Parathyroid adenoma (tissue), 2 donors: ENCODE measurements around the gene PRPF19.

Source experiments
- H2AFZ ChIP-seq: fragments of 300-600 bp; sonication (generic); one replicate; pipeline ENCODE4 v1.7.0; 2017; ENCODE audit warnings: antibody characterized with exemption, mild to moderate bottlenecking
- H3K27ac ChIP-seq: fragments of 300-600 bp; sonication (generic); one replicate; pipeline ENCODE4 v1.7.0; 2017
- H3K27me3 ChIP-seq: fragments of 300-600 bp; sonication (generic); one replicate; pipeline ENCODE4 v1.7.0; 2017; ENCODE audit warnings: low read length; ENCODE audit not compliant: control insufficient read depth, insufficient read depth
- H3K36me3 ChIP-seq: fragments of 300-600 bp; sonication (generic); one replicate; pipeline ENCODE4 v1.7.0; 2017; ENCODE audit warnings: low read length; ENCODE audit not compliant: control insufficient read depth, insufficient read depth
- H3K4me1 ChIP-seq: fragments of 300-600 bp; sonication (generic); one replicate; pipeline ENCODE4 v1.7.0; 2017; ENCODE audit warnings: control low read depth
- H3K4me2 ChIP-seq: fragments of 300-600 bp; sonication (generic); one replicate; pipeline ENCODE4 v1.7.0; 2017; ENCODE audit warnings: low read length
- H3K4me3 ChIP-seq: fragments of 300-600 bp; sonication (generic); one replicate; pipeline ENCODE4 v1.7.0; 2017; ENCODE audit warnings: low read depth, low read length
- H3K79me2 ChIP-seq: fragments of 300-600 bp; sonication (generic); one replicate; pipeline ENCODE4 v1.7.0; 2017; ENCODE audit warnings: control low read depth
- H3K9ac ChIP-seq: fragments of 300-600 bp; sonication (generic); one replicate; pipeline ENCODE4 v1.7.0; 2017; ENCODE audit warnings: mild to moderate bottlenecking
- H3K9me3 ChIP-seq: fragments of 300-600 bp; sonication (generic); one replicate; pipeline ENCODE4 v1.7.0; 2017; ENCODE audit warnings: low read length; ENCODE audit not compliant: control insufficient read depth
- CTCF ChIP-seq: fragments of 300-600 bp; sonication (generic); IDR thresholded peaks from one replicate; pipeline ENCODE4 v1.7.0; 2017; ENCODE audit warnings: antibody characterized with exemption, mild to moderate bottlenecking
- donor health status: primary hyperparathyroidism.

The PRPF19 gene

GRCh38 chr11:60929764-60930163 lies 23.4 kb upstream of the PRPF19 start:
- Histone ChIP-seq H3K4me1 (no peaks in the 10 kb centered on the region), H3K27me3 (no peaks in the 10 kb centered on the region), H3K4me2 (no peak overlapping the region), H3K4me3 (no peak overlapping the region), H3K27ac (no peak overlapping the region), H3K9ac (no peak overlapping the region), H2AFZ (no peak overlapping the region), H3K36me3 (no peaks in the 10 kb centered on the region), H3K9me3 (no peaks in the 10 kb centered on the region), H3K79me2 (no peaks in the 10 kb centered on the region)
- no peak for TF ChIP-seq CTCF

- Histone ChIP-seq H3K27me3 (no peaks in the 10 kb centered on the region), H3K27ac (no peak overlapping the region), H2AFZ (no peak overlapping the region), H3K9me3 (no peaks in the 10 kb centered on the region), H3K36me3 (no peaks in the 10 kb centered on the region), H3K9ac (no peak overlapping the region), H3K4me1 (no peaks in the 10 kb centered on the region), H3K79me2 (no peaks in the 10 kb centered on the region), H3K4me2 (no peak overlapping the region), H3K4me3 (no peak overlapping the region)
- no peak for TF ChIP-seq CTCF
Measured at GRCh38 chr11:60928563-60929001, 22.2 kb upstream of the PRPF19 start.

GRCh38 chr11:60927600-60927999 lies 21.2 kb upstream of the PRPF19 start:
- Histone ChIP-seq H3K4me1 (no peaks in the 10 kb centered on the region), H3K27me3 (no peaks in the 10 kb centered on the region), H3K27ac (no peak overlapping the region), H3K9ac (no peak overlapping the region), H3K9me3 (no peaks in the 10 kb centered on the region), H2AFZ (no peak overlapping the region), H3K36me3 (no peaks in the 10 kb centered on the region), H3K4me3 (no peak overlapping the region), H3K79me2 (no peaks in the 10 kb centered on the region), H3K4me2 (no peak overlapping the region)
- no peak for TF ChIP-seq CTCF

- Histone ChIP-seq H3K9ac (no peak overlapping the region), H3K27me3 (no peaks in the 10 kb centered on the region), H3K36me3 (no peaks in the 10 kb centered on the region), H3K4me2 (no peak overlapping the region), H3K4me1 (no peaks in the 10 kb centered on the region), H3K9me3 (no peaks in the 10 kb centered on the region), H3K27ac (no peak overlapping the region), H3K79me2 (no peaks in the 10 kb centered on the region), H3K4me3 (no peak overlapping the region), H2AFZ (no peak overlapping the region)
- TF ChIP-seq CTCF, result no peak
Measured at GRCh38 chr11:60927061-60927592, 20.7 kb upstream of the PRPF19 start.

GRCh38 chr11:60926500-60926899 lies 20.1 kb upstream of the PRPF19 start:
- TF ChIP-seq CTCF, result no peak
- Histone ChIP-seq H3K4me3 (no peak overlapping the region), H3K36me3 (no peaks in the 10 kb centered on the region), H3K9ac (no peak overlapping the region), H3K79me2 (no peaks in the 10 kb centered on the region), H3K4me2 (no peak overlapping the region), H3K27ac (no peak overlapping the region), H2AFZ (no peak overlapping the region), H3K9me3 (no peaks in the 10 kb centered on the region), H3K4me1 (no peaks in the 10 kb centered on the region), H3K27me3 (no peaks in the 10 kb centered on the region)
